Mononuclear cell (primary cell): ENCODE results near the gene TFDP1. TPM values are rescaled to one million over a fixed set of nuclear protein-coding genes. Genes with fewer than 3 reads are reported as not detected.

ENCODE experiments used
- H3K27me3 ChIP-seq: 2 replicates; pipeline ENCODE4 v1.6.0; 2011; ENCODE audit warnings: low read length, control low read depth; ENCODE audit not compliant: insufficient read depth
- H3K4me1 ChIP-seq: 2 replicates; pipeline ENCODE4 v1.5.1; 2011; ENCODE audit warnings: mild to moderate bottlenecking, low read length, control low read depth; ENCODE audit not compliant: insufficient read depth
- H3K4me3 ChIP-seq: 2 replicates; pipeline ENCODE4 v1.5.1; 2011; ENCODE audit warnings: mild to moderate bottlenecking, low read length, moderate library complexity
- H3K9me3 ChIP-seq: 2 replicates; pipeline ENCODE4 v1.5.1; 2011; ENCODE audit warnings: low read depth, mild to moderate bottlenecking, control low read depth, low read length
- total RNA-seq: library from RNA; depleted of rRNA; stranded (reverse); fragments of >200 nt; gene quantifications from one replicate; pipeline ENCODE4 v1.2.3, GENCODE V29; 2012

TFDP1 gene
- total RNA-seq, 1 donor, result 20.3 TPM

- no peaks in the 10 kb centered on the region for H3K4me1 ChIP-seq
- no peaks in the 10 kb centered on the region for H3K9me3 ChIP-seq
- H3K27me3 ChIP-seq, result no peaks in the 10 kb centered on the region
- H3K4me3 ChIP-seq, result no peak overlapping the region
Measured at GRCh38 chr13:113646921-113647340, 62.4 kb downstream of the TFDP1 start.

- H3K4me3 ChIP-seq, result no peak overlapping the region
- no peaks in the 10 kb centered on the region for H3K9me3 ChIP-seq
- H3K27me3 ChIP-seq, result no peaks in the 10 kb centered on the region
- no peaks in the 10 kb centered on the region for H3K4me1 ChIP-seq
Measured at GRCh38 chr13:113647351-113648215, 63.0 kb downstream of the TFDP1 start.

- Histone ChIP-seq H3K9me3 (no peaks in the 10 kb centered on the region), H3K4me1 (no peaks in the 10 kb centered on the region), H3K27me3 (no peaks in the 10 kb centered on the region), H3K4me3 (no peak overlapping the region)
Measured at GRCh38 chr13:113648216-113648610, 63.7 kb downstream of the TFDP1 start.

GRCh38 chr13:113649212-113649611 is 64.7 kb downstream of the TFDP1 start:
- Histone ChIP-seq H3K27me3 (no peaks in the 10 kb centered on the region), H3K9me3 (no peaks in the 10 kb centered on the region), H3K4me3 (no peak overlapping the region), H3K4me1 (no peaks in the 10 kb centered on the region)

GRCh38 chr13:113650275-113650674 is 65.7 kb downstream of the TFDP1 start:
- Histone ChIP-seq H3K9me3 (no peaks in the 10 kb centered on the region), H3K4me1 (no peaks in the 10 kb centered on the region), H3K4me3 (no peak overlapping the region), H3K27me3 (no peaks in the 10 kb centered on the region)

GRCh38 chr13:113650731-113651148 is 66.2 kb downstream of the TFDP1 start:
- Histone ChIP-seq H3K9me3 (no peaks in the 10 kb centered on the region), H3K4me1 (no peaks in the 10 kb centered on the region), H3K27me3 (no peaks in the 10 kb centered on the region), H3K4me3 (no peak overlapping the region)

GRCh38 chr13:113651511-113652403 is 67.2 kb downstream of the TFDP1 start:
- Histone ChIP-seq H3K4me3 (no peak overlapping the region), H3K27me3 (no peaks in the 10 kb centered on the region), H3K4me1 (no peaks in the 10 kb centered on the region)

GRCh38 chr13:113652404-113653263 is 68.1 kb downstream of the TFDP1 start:
- Histone ChIP-seq H3K9me3 (no peaks in the 10 kb centered on the region), H3K4me3 (no peak overlapping the region), H3K4me1 (no peaks in the 10 kb centered on the region), H3K27me3 (no peaks in the 10 kb centered on the region)

More at GRCh38 chr13:113651511-113652403, 67.2 kb downstream of the TFDP1 start:
- no peaks in the 10 kb centered on the region for H3K9me3 ChIP-seq

- Histone ChIP-seq H3K9me3 (no peaks in the 10 kb centered on the region), H3K27me3 (no peaks in the 10 kb centered on the region), H3K4me3 (no peak overlapping the region), H3K4me1 (no peaks in the 10 kb centered on the region)
Measured at GRCh38 chr13:113653264-113654174, 69.0 kb downstream of the TFDP1 start.

- Histone ChIP-seq H3K4me3 (no peak overlapping the region), H3K27me3 (no peaks in the 10 kb centered on the region), H3K9me3 (no peaks in the 10 kb centered on the region), H3K4me1 (no peaks in the 10 kb centered on the region)
Measured at GRCh38 chr13:113654175-113654560, 69.6 kb downstream of the TFDP1 start.

GRCh38 chr13:113654591-113655345 is 70.2 kb downstream of the TFDP1 start:
- H3K4me1 ChIP-seq, result no peaks in the 10 kb centered on the region

GRCh38 chr13:113655346-113656002 is 70.9 kb downstream of the TFDP1 start:
- H3K4me3 ChIP-seq, result no peak overlapping the region
- H3K9me3 ChIP-seq, result no peaks in the 10 kb centered on the region
- no peaks in the 10 kb centered on the region for H3K27me3 ChIP-seq
- H3K4me1 ChIP-seq, result no peaks in the 10 kb centered on the region

More at GRCh38 chr13:113654591-113655345, 70.2 kb downstream of the TFDP1 start:
- H3K4me3 ChIP-seq, result no peak overlapping the region
- no peaks in the 10 kb centered on the region for H3K27me3 ChIP-seq
- no peaks in the 10 kb centered on the region for H3K9me3 ChIP-seq
